ENCODE results near the gene FRMD1. TPM values are rescaled to one million over a fixed set of nuclear protein-coding genes. Genes with fewer than 3 reads are reported as not detected.

The FRMD1 gene
- polyA plus RNA-seq, 3 donors = not detected

DNA sequence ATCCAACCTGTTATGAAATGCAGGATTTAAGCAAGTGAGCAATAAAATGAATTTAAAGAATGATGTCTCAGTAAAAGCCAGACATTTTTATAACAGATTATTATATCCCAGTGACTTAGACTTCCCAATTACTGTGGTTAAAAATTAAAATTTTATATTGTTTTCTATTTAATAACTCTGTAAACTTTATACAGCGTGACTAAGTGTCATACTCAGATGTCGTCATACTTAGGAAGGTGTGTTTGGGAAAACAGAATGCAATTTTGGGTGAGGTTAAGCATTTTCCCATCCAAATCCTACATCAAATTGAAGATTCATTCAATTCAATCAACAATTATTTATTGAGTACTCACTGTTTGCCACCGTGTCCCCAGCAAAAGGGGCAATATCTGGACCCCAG, 31.4 kb upstream of the FRMD1 start:
- intact Hi-C loops (cut with micrococcal nuclease) = no loop called here
- Histone ChIP-seq H3K79me2 (ENCODE audit: insufficient read depth, low read length) (no peaks in the 10 kb centered on the region), H4K20me1 (ENCODE audit: insufficient read depth, low read length) (no peaks in the 10 kb centered on the region), H3K9ac (ENCODE audit: insufficient read depth, low read length, poor library complexity, severe bottlenecking) (no peak overlapping the region), H3K9me3 (replicated peaks in 1 of 2; ENCODE audit: control insufficient read depth in 1 of 2, insufficient read depth in 1 of 2, low read length in 2 of 2) (no peaks in the 10 kb centered on the region), H3K4me1 (ENCODE audit: control insufficient read depth in 1 of 2, insufficient read depth in 2 of 2, low read length in 2 of 2) (no peaks in the 10 kb centered on the region), H3K4me3 (replicated peaks in 1 of 3; ENCODE audit: low read depth in 2 of 3, low read length in 3 of 3) (no peak overlapping the region), H3K27ac (ENCODE audit: low read depth in 1 of 2, low read length in 2 of 2) (no peak overlapping the region), H3K36me3 (replicated peaks in 1 of 2; ENCODE audit: control insufficient read depth in 1 of 2, insufficient read depth in 2 of 2, low read length in 2 of 2) (no peaks in the 10 kb centered on the region), H2AFZ (ENCODE audit: insufficient read depth, low read depth, low read length, poor library complexity, severe bottlenecking) (no peak overlapping the region), H3K27me3 (ENCODE audit: control insufficient read depth in 2 of 2, insufficient read depth in 2 of 2, low read length in 2 of 2) (no peaks in the 10 kb centered on the region), H3K4me2 (replicated peaks; ENCODE audit: extremely low read depth, low read length, poor library complexity, severe bottlenecking) (no peak overlapping the region)
- TF ChIP-seq, protein P1, sequence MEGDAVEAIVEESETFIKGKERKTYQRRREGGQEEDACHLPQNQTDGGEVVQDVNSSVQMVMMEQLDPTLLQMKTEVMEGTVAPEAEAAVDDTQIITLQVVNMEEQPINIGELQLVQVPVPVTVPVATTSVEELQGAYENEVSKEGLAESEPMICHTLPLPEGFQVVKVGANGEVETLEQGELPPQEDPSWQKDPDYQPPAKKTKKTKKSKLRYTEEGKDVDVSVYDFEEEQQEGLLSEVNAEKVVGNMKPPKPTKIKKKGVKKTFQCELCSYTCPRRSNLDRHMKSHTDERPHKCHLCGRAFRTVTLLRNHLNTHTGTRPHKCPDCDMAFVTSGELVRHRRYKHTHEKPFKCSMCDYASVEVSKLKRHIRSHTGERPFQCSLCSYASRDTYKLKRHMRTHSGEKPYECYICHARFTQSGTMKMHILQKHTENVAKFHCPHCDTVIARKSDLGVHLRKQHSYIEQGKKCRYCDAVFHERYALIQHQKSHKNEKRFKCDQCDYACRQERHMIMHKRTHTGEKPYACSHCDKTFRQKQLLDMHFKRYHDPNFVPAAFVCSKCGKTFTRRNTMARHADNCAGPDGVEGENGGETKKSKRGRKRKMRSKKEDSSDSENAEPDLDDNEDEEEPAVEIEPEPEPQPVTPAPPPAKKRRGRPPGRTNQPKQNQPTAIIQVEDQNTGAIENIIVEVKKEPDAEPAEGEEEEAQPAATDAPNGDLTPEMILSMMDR (IDR thresholded peaks at IDR 0.05) = no peak
- Mint-ChIP-seq H3K9me3 (peaks cover 0 to 3% (median 1%) of the 10 kb centered on the region in 7 donors), H3K27ac (no peak overlapping the region), H3K27me3 (ENCODE audit: low read depth in 3 of 3) (peaks cover 5 to 6% (median 5%) of the 10 kb centered on the region in 3 donors), H3K4me3 (no peak overlapping the region), H3K36me3 (no peaks in the 10 kb centered on the region), H3K4me1 (no peaks in the 10 kb centered on the region)
- WGBS (ENCODE audit: insufficient coverage) = no CpG with 5 or more reads among the region's 3 CpGs
- DNase-seq = no peak

DNA sequence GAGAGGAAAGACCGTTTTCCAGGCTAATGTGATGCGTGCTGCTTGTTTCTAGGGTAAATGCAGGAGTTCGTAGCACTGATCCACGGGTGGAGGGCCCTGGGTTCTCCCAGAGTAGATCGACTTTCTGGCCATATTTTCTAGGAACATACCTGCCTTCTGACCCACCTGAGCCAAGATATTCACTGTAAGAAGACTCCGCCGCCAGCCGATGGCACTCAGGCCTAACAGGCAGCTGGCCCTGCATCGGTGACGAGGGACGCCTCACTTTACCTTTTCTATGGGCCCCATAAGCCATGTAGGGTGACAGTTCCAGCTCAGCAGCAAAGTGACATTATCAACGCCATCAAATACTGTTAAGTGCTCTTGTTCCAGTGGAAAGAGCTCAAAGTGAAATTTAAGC, 30.2 kb upstream of the FRMD1 start:
- no peaks in the 10 kb centered on the region for H3K4me1 Mint-ChIP-seq
- DNase-seq = no peak
- WGBS (ENCODE audit: insufficient coverage) = 94% methylated on average over 12 of the region's 12 CpGs

More for the DNA sequence above, 30.2 kb upstream of the FRMD1 start:
- Mint-ChIP-seq H3K36me3 (no peaks in the 10 kb centered on the region), H3K27ac (no peak overlapping the region), H3K9me3 (peaks cover 0 to 3% (median 1%) of the 10 kb centered on the region in 7 donors), H3K4me3 (no peak overlapping the region), H3K27me3 (ENCODE audit: low read depth in 3 of 3) (peaks cover 6 to 9% (median 7%) of the 10 kb centered on the region in 3 donors)
- Histone ChIP-seq H4K20me1 (ENCODE audit: insufficient read depth, low read length) (no peaks in the 10 kb centered on the region), H3K4me3 (replicated peaks in 1 of 3; ENCODE audit: low read depth in 2 of 3, low read length in 3 of 3) (no peak overlapping the region), H3K9ac (ENCODE audit: insufficient read depth, low read length, poor library complexity, severe bottlenecking) (no peak overlapping the region), H3K36me3 (replicated peaks in 1 of 2; ENCODE audit: control insufficient read depth in 1 of 2, insufficient read depth in 2 of 2, low read length in 2 of 2) (no peaks in the 10 kb centered on the region), H3K27me3 (ENCODE audit: control insufficient read depth in 2 of 2, insufficient read depth in 2 of 2, low read length in 2 of 2) (peaks cover 0 to 2% of the 10 kb centered on the region in 2 donors), H2AFZ (ENCODE audit: insufficient read depth, low read depth, low read length, poor library complexity, severe bottlenecking) (no peak overlapping the region), H3K9me3 (replicated peaks in 1 of 2; ENCODE audit: control insufficient read depth in 1 of 2, insufficient read depth in 1 of 2, low read length in 2 of 2) (no peaks in the 10 kb centered on the region), H3K79me2 (ENCODE audit: insufficient read depth, low read length) (no peaks in the 10 kb centered on the region), H3K27ac (ENCODE audit: low read depth in 1 of 2, low read length in 2 of 2) (no peak overlapping the region), H3K4me1 (ENCODE audit: control insufficient read depth in 1 of 2, insufficient read depth in 2 of 2, low read length in 2 of 2) (no peaks in the 10 kb centered on the region), H3K4me2 (replicated peaks; ENCODE audit: extremely low read depth, low read length, poor library complexity, severe bottlenecking) (no peak overlapping the region)
- intact Hi-C loops (cut with micrococcal nuclease) = no loop called here
- TF ChIP-seq, protein P1 (IDR thresholded peaks at IDR 0.05) = no peak

Measured in CD14-positive monocyte (primary cell).